Activated CD8-positive, alpha-beta T cell treated with anti-CD3 and anti-CD28 coated beads for 36 hours (primary cell): ENCODE results near the gene POLR3K. TPM values are rescaled to one million over a fixed set of nuclear protein-coding genes. Genes with fewer than 3 reads are reported as not detected.

Experiments used
- ATAC-seq: fragments of 200-7000 bp; cut with Tn5 transposase; one replicate; pipeline ENCODE4 v1.10.0; 2021; ENCODE audit warnings: mild to moderate bottlenecking, moderate library complexity
- CTCF ChIA-PET: fragments of 350-600 bp; sonication (Branson Sonifier 250); formaldehyde crosslinking; loops from one replicate; lab custom pipeline; 2021; ENCODE audit warnings: antibody characterized with exemption; lab: Charles Lee
- POLR2A ChIA-PET: fragments of 350-600 bp; sonication (Branson Sonifier 250); formaldehyde crosslinking; loops from one replicate; lab custom pipeline; 2021; ENCODE audit warnings: antibody characterized with exemption; lab: Charles Lee
- DNase-seq: peaks from one replicate; pipeline ENCODE4 v3.0.0-alpha.2; 2020
- H3K27ac Mint-ChIP-seq: one replicate; pipeline ENCODE4 v1.8.0; 2021; ENCODE audit warnings: mild to moderate bottlenecking, mixed read lengths
- H3K27me3 Mint-ChIP-seq: one replicate; pipeline ENCODE4 v1.8.0; 2021; ENCODE audit warnings: mixed read lengths
- H3K36me3 Mint-ChIP-seq: one replicate; pipeline ENCODE4 v1.8.0; 2021; ENCODE audit warnings: low read depth, mixed read lengths
- H3K4me1 Mint-ChIP-seq: one replicate; pipeline ENCODE4 v1.8.0; 2021; ENCODE audit warnings: low read depth, mixed read lengths
- H3K4me3 Mint-ChIP-seq: one replicate; pipeline ENCODE4 v1.8.0; 2021; ENCODE audit warnings: mild to moderate bottlenecking, moderate library complexity, mixed read lengths
- H3K9me3 Mint-ChIP-seq: one replicate; pipeline ENCODE4 v1.8.0; 2021; ENCODE audit warnings: mixed read lengths
- intact Hi-C: fragments of 100-400 bp; cut with micrococcal nuclease; formaldehyde crosslinking; loops from one replicate; pipeline ENCODE4 v1.10.0; 2022
- total RNA-seq, 2 experiments: library from RNA; stranded (reverse); gene quantifications; one replicate each; pipeline ENCODE4 v1.2.3, GENCODE V29; 2021
- TF ChIP-seq, protein P1 (sequence below): fragments of 200-600 bp; IDR thresholded peaks from one replicate; pipeline ENCODE4 v1.8.0; 2022; ENCODE audit warnings: antibody characterized with exemption, mild to moderate bottlenecking

POLR3K gene
- total RNA-seq, 2 experiments from 2014 or later, result 51.3 to 52.6 TPM

- H3K27ac Mint-ChIP-seq, result no peak overlapping the region
- H3K9me3 Mint-ChIP-seq, result no peaks in the 10 kb centered on the region
- no peak overlapping the region for H3K4me3 Mint-ChIP-seq
- intact Hi-C loops, result no loop called here
- ATAC-seq (no peak), DNase-seq (no peak)
- no peaks in the 10 kb centered on the region for H3K4me1 Mint-ChIP-seq
- ChIA-PET CTCF (interaction anchor here (1.6 to 20.7 kb wide), 4 partner anchors 9 to 117 kb away, joined by 6 to 458 read pairs (median 21); partner anchors contain the start of genes HBQ1, POLR3K and SNRNP25), POLR2A (no interaction called here)
- TF ChIP-seq, protein P1, sequence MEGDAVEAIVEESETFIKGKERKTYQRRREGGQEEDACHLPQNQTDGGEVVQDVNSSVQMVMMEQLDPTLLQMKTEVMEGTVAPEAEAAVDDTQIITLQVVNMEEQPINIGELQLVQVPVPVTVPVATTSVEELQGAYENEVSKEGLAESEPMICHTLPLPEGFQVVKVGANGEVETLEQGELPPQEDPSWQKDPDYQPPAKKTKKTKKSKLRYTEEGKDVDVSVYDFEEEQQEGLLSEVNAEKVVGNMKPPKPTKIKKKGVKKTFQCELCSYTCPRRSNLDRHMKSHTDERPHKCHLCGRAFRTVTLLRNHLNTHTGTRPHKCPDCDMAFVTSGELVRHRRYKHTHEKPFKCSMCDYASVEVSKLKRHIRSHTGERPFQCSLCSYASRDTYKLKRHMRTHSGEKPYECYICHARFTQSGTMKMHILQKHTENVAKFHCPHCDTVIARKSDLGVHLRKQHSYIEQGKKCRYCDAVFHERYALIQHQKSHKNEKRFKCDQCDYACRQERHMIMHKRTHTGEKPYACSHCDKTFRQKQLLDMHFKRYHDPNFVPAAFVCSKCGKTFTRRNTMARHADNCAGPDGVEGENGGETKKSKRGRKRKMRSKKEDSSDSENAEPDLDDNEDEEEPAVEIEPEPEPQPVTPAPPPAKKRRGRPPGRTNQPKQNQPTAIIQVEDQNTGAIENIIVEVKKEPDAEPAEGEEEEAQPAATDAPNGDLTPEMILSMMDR, result no peak
- H3K36me3 Mint-ChIP-seq, result no peaks in the 10 kb centered on the region
- H3K27me3 Mint-ChIP-seq, result no peaks in the 10 kb centered on the region
Measured at GRCh38 chr16:62968-63391, 9.6 kb upstream of the POLR3K start.

DNA sequence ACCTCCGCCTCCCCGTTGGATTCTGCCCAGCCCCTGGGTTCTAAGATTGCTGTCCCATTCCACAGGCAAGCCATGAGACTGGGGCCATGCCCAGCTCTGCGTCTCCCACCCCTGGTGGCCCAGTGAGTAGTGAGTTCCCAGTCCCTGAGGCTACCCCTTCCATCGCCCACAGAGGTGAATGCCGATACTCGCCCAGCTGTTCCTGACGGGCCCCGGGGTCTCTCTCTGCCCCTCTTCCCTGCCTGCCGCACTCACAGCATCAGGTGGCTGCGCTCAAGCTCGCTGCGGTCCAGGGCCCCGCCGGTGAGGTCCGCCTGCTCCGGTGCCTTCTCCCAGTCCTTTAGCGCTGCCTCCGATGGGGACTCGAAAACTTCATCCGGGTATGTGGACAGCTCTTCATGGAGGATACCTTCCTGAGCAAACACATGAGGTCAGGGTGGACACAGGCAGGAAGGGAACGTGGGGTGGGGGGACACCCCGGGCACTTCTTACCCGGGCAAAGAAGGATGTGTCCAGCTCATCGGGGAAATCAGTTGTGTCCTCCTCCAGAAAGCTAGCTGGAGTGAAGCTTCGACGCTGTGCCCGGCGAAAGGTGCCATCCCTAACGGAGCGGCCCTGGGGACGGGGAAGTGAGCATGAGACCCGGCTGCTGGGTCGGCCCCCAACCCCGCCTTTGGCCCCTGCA lies 9.0 kb upstream of the POLR3K start:
- ChIA-PET POLR2A (no interaction called here), CTCF (interaction anchor here (1.6 to 20.7 kb wide), 4 partner anchors 9 to 117 kb away, joined by 6 to 458 read pairs (median 21); partner anchors contain the start of genes HBQ1, POLR3K and SNRNP25)
- TF ChIP-seq, protein P1, result no peak
- Mint-ChIP-seq H3K36me3 (no peaks in the 10 kb centered on the region), H3K9me3 (no peaks in the 10 kb centered on the region), H3K27ac (no peak overlapping the region), H3K4me3 (no peak overlapping the region), H3K4me1 (no peaks in the 10 kb centered on the region), H3K27me3 (no peaks in the 10 kb centered on the region)
- DNase-seq (no peak), ATAC-seq (no peak)
- intact Hi-C loops, result no loop called here

DNA sequence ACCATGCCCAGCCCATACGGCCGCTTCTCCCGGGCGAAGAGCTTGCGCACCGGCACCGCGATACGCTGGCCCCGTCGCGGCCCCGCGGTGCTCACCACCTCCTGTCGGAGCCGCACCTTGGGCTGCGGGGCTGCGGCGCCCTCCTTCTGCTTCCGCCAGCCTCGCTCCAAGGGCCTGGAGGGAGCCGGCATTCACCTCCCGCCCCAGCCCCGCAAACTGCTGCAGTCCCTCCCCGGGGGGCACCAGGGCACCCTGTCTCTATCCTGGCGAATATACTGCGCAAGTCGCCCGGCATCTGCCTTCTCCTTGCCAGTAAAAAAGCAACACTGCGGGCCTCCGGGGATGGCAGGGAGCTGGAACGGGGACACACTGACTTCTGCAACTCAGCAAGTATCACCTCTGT lies 8.5 kb upstream of the POLR3K start:
- ATAC-seq, result no peak
- DNase-seq, result no peak
- H3K27me3 Mint-ChIP-seq, result no peaks in the 10 kb centered on the region
- H3K36me3 Mint-ChIP-seq, result no peaks in the 10 kb centered on the region
- no peak overlapping the region for H3K4me3 Mint-ChIP-seq
- ChIA-PET CTCF (interaction anchor here (1.6 to 20.7 kb wide), 2 partner anchors 33 to 118 kb away, joined by 6 to 458 read pairs; partner anchors contain the start of gene HBQ1), POLR2A (no interaction called here)
- TF ChIP-seq, protein P1, result no peak
- no peak overlapping the region for H3K27ac Mint-ChIP-seq
- intact Hi-C loops, result no loop called here
- H3K4me1 Mint-ChIP-seq, result no peaks in the 10 kb centered on the region
- H3K9me3 Mint-ChIP-seq, result no peaks in the 10 kb centered on the region

DNA sequence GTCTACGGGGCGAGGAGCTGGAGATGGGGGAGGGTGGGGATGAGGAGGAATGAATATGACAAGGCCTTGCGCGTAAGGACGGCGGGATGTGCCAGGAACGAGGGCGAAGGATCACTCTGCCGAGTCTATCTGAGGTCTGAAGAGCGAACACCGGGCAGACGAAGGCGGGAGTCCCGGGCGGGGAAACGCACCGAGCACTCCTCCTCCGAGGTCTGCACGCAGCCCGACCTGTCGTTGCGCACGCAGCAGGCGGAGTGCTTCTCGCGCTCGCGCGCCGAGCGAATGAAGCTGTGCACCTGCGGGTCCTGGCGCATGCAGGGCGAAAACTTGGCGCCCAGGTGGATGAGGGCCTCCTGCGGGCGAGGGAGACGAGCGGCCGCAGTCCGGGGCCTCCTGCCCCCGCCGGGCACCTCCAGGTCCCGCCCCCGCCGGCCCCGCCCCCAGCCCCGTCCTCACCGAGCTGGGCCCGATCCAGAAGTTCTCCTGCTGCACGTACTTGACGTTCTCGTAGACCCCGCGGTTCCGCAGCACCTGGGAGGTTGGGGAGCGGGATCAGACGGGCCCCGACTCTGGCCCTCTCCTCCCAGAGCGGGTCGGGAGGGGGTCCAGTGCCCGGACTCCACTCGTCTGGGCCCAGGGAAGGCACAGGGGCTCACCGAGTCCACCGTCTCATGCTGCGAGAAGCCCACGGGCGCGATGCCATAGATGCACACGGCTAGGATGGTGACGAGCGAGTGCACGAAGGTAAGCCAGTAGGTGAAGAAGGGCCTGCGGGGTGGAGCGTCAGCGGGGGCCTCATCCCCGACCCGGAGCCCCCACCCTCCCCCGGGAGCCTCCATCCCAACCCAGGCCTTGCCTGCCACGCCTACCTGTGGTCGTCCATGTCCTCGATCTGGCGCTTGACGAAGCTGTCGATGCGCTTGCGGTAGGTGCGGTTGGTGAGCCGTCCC lies 7.8 kb upstream of the POLR3K start:
- intact Hi-C loops, result no loop called here
- Mint-ChIP-seq H3K9me3 (no peaks in the 10 kb centered on the region), H3K36me3 (no peaks in the 10 kb centered on the region), H3K4me3 (no peak overlapping the region), H3K27ac (no peak overlapping the region), H3K4me1 (no peaks in the 10 kb centered on the region), H3K27me3 (no peaks in the 10 kb centered on the region)
- TF ChIP-seq, protein P1, result no peak
- no peak for ATAC-seq
- POLR2A ChIA-PET, result interaction anchor here (1.0 kb wide), 1 partner anchor 10 kb away, joined by 4 read pairs; no protein-coding TSS in a partner anchor
- no peak for DNase-seq
- CTCF ChIA-PET, result interaction anchor here (20.7 kb wide), 1 partner anchor 33 kb away, joined by 458 read pairs; no protein-coding TSS in a partner anchor
